ENCODE measurements around the gene DMTF1. TPM values are rescaled to one million over a fixed set of nuclear protein-coding genes. Genes with fewer than 3 reads are reported as not detected.

DMTF1 gene
- total and polyA plus RNA-seq, 2 of the 8 experiments (the other 6 are each of a cell fraction or from before 2014, with no cell fraction given): 86.0 to 115 TPM

GRCh38 chr7:87199241-87199640, 47.0 kb downstream of the DMTF1 start:
- Histone ChIP-seq H3K27me3 (replicated peaks in 1 of 4; ENCODE audit: control insufficient read depth in 3 of 4, extremely low read depth in 1 of 4, insufficient read depth in 3 of 4, low read length in 3 of 4) (no peaks in the 10 kb centered on the region), H3K23ac (ENCODE audit: insufficient read length) (no peak overlapping the region), H3K9me3 (ENCODE audit: insufficient read depth in 2 of 2, low read depth in 1 of 2, low read length in 1 of 2) (peaks cover 4 to 7% of the 10 kb centered on the region in 2 experiments; a peak in 1 of 4 replicates), H4K91ac (replicated peaks; ENCODE audit: insufficient read length, low read length) (no peak overlapping the region), H3K4ac (replicated peaks; ENCODE audit: insufficient read length, low read depth, low read length) (no peak overlapping the region), H2BK5ac (ENCODE audit: low read depth, low read length) (no peak overlapping the region), H3K4me2 (ENCODE audit: insufficient read depth in 1 of 2, low read depth in 2 of 2, low read length in 2 of 2) (no peak overlapping the region), H4K5ac (ENCODE audit: insufficient read length, low read depth, low read length) (no peak overlapping the region), H3K18ac (ENCODE audit: extremely low read depth, low read length) (no peak overlapping the region), H3K36me3 (ENCODE audit: control insufficient read depth in 2 of 4, insufficient read depth in 4 of 4, low read length in 3 of 4) (peaks cover 4 to 58% (median 34%) of the 10 kb centered on the region in 4 experiments; a peak in 6 of 8 replicates), H3K27ac (ENCODE audit: low read depth, low read length) (no peak overlapping the region), H2AK5ac (ENCODE audit: low read depth, low read length) (no peak overlapping the region), H3K9ac (replicated peaks in 1 of 4; ENCODE audit: extremely low read depth in 1 of 4, low read depth in 3 of 4, low read length in 3 of 4) (no peak overlapping the region), H4K8ac (ENCODE audit: extremely low read depth, insufficient read depth, low read length) (no peak overlapping the region), H3K23me2 (ENCODE audit: low read depth, low read length) (no peaks in the 10 kb centered on the region), H2BK15ac (ENCODE audit: low read length) (no peak overlapping the region), H3K79me2 (ENCODE audit: control insufficient read depth in 1 of 2, insufficient read depth in 2 of 2, low read length in 2 of 2) (peaks cover 0 to 29% of the 10 kb centered on the region in 2 experiments; a peak in 2 of 4 replicates), H3K79me1 (ENCODE audit: low read depth, low read length) (peaks cover 3% of the 10 kb centered on the region; the same call in 1 of the 2 replicates), H2BK20ac (ENCODE audit: low read length) (no peak overlapping the region), H3K56ac (replicated peaks; ENCODE audit: insufficient read length, low read depth, low read length) (no peak overlapping the region), H2BK12ac (ENCODE audit: low read depth, low read length) (no peak overlapping the region), H2AFZ (ENCODE audit: low read length) (no peak overlapping the region), H3K4me3 (ENCODE audit: extremely low read depth in 1 of 4, insufficient read depth in 2 of 4, low read depth in 3 of 4, low read length in 4 of 4) (no peak overlapping the region), H2BK120ac (replicated peaks; ENCODE audit: low read depth, low read length) (no peak overlapping the region), H4K20me1 (replicated peaks in 1 of 2; ENCODE audit: control insufficient read depth in 1 of 2, insufficient read depth in 2 of 2, low read length in 2 of 2) (peaks cover 2 to 4% of the 10 kb centered on the region in 2 experiments), H3K4me1 (replicated peaks in 1 of 4; ENCODE audit: control insufficient read depth in 3 of 4, insufficient read depth in 4 of 4, low read length in 3 of 4) (0 out of 7 replicates have a peak, but pooled peaks cover 0 to 2% (median 0%) of the 10 kb centered on the region in 4 experiments), H3K14ac (ENCODE audit: insufficient read length) (no peak overlapping the region)
- POLR2A ChIA-PET (ENCODE audit: partially characterized antibody): interaction anchor here (1.1 to 2.4 kb wide), 7 partner anchors 9 to 44 kb away, joined by 3 to 11 read pairs (median 3); partner anchors contain the start of gene TMEM243
- FAIRE-seq (no peak), DNase-seq (ENCODE audit: low read depth in 1 of 2, low spot score in 2 of 2) (no peak)
- CTCF ChIA-PET (ENCODE audit: partially characterized antibody): interaction anchor here (0.9 to 1.3 kb wide), 2 partner anchors 14 to 21 kb away, joined by 3 to 5 read pairs; no protein-coding TSS in a partner anchor
- TF ChIP-seq CREB1 (IDR thresholded peaks at IDR 0.05): no peak
- peak; percentile 73 for TF ChIP-seq POLR2AphosphoS5 (IDR thresholded peaks at IDR 0.05; ENCODE audit: low read depth, low read length)
- no peak for TF ChIP-seq SP4 (IDR thresholded peaks at IDR 0.05; ENCODE audit: low read length)
- peak in 1 of 2 experiments; percentile 44; a peak in 1 of 3 replicates for TF ChIP-seq POLR2A (IDR thresholded peaks at IDR 0.05; ENCODE audit: control extremely low read depth in 1 of 2, low read depth in 2 of 2, low read length in 2 of 2)
- WGBS, 2 experiments (ENCODE audit: extremely low coverage in 1 of 2, insufficient coverage in 1 of 2, insufficient read length in 1 of 2, insufficient replicate concordance in 2 of 2, low coverage in 1 of 2, low lambda C conversion rate in 2 of 2, missing lambda C conversion rate in 1 of 2): 95% methylated on average over 1 of the region's 1 CpG; no CpG with 5 or more reads in 1 of the 2 experiments
